ENCODE measurements around the gene MTMR3. TPM values are rescaled to one million over a fixed set of nuclear protein-coding genes. Genes with fewer than 3 reads are reported as not detected.

Gene MTMR3
- total RNA-seq, 2 experiments from 2014 or later = 17.6 to 22.2 TPM

DNA sequence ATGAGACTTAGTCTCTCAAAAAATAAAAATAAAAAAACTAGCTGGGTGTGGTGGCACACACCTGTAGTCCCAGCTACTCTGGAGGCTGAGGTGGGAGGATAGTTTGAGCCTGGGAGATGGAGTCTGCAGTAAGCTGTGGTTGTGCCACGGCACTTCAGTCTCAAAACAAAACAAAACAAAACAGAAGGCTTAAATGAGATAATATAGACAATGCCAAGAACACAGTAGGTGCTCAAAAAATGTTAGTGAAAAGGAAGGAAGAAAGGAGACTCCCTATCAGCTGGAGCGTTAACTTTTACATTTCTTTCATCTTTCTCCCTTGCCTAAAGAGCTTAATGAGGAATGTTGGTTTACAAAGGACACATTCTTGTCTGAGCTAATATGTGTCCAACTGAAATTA is 40.8 kb upstream of the MTMR3 start:
- POLR2A ChIA-PET = interaction anchor here (0.5 to 0.6 kb wide), 2 partner anchors 15 to 40 kb away, joined by 3 to 4 read pairs; no protein-coding TSS in a partner anchor
- Histone ChIP-seq H3K4me2 (ENCODE audit: low read length) (no peak overlapping the region), H3K9me3 (ENCODE audit: low read length) (no peaks in the 10 kb centered on the region), H2AFZ (ENCODE audit: low read length) (no peak overlapping the region), H3K27ac (ENCODE audit: low read depth, low read length, poor library complexity, severe bottlenecking) (no peak overlapping the region), H3K4me1 (ENCODE audit: insufficient read depth, low read length, poor library complexity, severe bottlenecking) (peaks cover 10% of the 10 kb centered on the region), H3K79me2 (ENCODE audit: insufficient read depth, low read depth, low read length) (peaks cover 7% of the 10 kb centered on the region; the same call in 1 of the 2 replicates), H4K20me1 (ENCODE audit: insufficient read depth, low read length) (no peaks in the 10 kb centered on the region), H3K36me3 (ENCODE audit: insufficient read depth, low read length) (no peaks in the 10 kb centered on the region), H3K4me3 (ENCODE audit: low read depth, low read length, poor library complexity, severe bottlenecking) (no peak overlapping the region), H3K9me2 (ENCODE audit: insufficient read depth, low read length) (no peaks in the 10 kb centered on the region)
- intact Hi-C loops (cut with micrococcal nuclease; ENCODE audit: unreplicated experiment) = no loop called here
- DNase-seq (ENCODE audit: low spot score) = no peak
- BruUV-seq (replicated peaks) = no TSS peak
- CTCF ChIA-PET (ENCODE audit: unreplicated experiment) = no interaction called here
- TF ChIP-seq EZH2phosphoT487 (IDR thresholded peaks at IDR 0.05; ENCODE audit: borderline replicate concordance, low read depth, low read length) = no peak
- TF ChIP-seq, protein P1, sequence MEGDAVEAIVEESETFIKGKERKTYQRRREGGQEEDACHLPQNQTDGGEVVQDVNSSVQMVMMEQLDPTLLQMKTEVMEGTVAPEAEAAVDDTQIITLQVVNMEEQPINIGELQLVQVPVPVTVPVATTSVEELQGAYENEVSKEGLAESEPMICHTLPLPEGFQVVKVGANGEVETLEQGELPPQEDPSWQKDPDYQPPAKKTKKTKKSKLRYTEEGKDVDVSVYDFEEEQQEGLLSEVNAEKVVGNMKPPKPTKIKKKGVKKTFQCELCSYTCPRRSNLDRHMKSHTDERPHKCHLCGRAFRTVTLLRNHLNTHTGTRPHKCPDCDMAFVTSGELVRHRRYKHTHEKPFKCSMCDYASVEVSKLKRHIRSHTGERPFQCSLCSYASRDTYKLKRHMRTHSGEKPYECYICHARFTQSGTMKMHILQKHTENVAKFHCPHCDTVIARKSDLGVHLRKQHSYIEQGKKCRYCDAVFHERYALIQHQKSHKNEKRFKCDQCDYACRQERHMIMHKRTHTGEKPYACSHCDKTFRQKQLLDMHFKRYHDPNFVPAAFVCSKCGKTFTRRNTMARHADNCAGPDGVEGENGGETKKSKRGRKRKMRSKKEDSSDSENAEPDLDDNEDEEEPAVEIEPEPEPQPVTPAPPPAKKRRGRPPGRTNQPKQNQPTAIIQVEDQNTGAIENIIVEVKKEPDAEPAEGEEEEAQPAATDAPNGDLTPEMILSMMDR (conservative IDR thresholded peaks at IDR 0.05; ENCODE audit: low read length) = no peak

DNA sequence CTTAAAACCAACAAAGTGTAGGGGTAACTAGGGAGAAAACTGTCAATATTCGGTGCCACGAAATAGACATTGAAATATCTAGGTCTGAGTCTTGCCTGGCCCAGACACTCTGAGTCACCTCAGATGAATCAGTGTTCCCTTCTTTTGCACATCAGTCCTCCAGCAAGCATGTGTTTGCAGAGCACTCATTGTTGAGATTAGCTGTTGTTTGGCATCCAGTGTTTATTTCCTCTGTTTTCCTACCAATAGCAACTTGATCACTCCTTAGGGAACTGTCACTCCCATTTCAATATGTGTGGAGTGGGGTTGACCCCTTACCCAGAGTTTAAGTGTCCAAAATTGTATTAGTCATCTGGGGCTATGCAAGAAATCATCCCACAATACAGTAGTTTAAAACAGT is 40.2 kb upstream of the MTMR3 start:
- Histone ChIP-seq H3K79me2 (ENCODE audit: insufficient read depth, low read depth, low read length) (peaks cover 1% of the 10 kb centered on the region; the same call in 1 of the 2 replicates), H3K9me2 (ENCODE audit: insufficient read depth, low read length) (no peaks in the 10 kb centered on the region), H3K4me3 (ENCODE audit: low read depth, low read length, poor library complexity, severe bottlenecking) (no peak overlapping the region), H3K36me3 (ENCODE audit: insufficient read depth, low read length) (no peaks in the 10 kb centered on the region), H3K27ac (ENCODE audit: low read depth, low read length, poor library complexity, severe bottlenecking) (no peak overlapping the region), H4K20me1 (ENCODE audit: insufficient read depth, low read length) (no peaks in the 10 kb centered on the region), H2AFZ (ENCODE audit: low read length) (no peak overlapping the region), H3K4me1 (ENCODE audit: insufficient read depth, low read length, poor library complexity, severe bottlenecking) (peaks cover 6% of the 10 kb centered on the region), H3K9me3 (ENCODE audit: low read length) (no peaks in the 10 kb centered on the region), H3K4me2 (ENCODE audit: low read length) (no peak overlapping the region)
- no peak for DNase-seq (ENCODE audit: low spot score)
- no peak for TF ChIP-seq EZH2phosphoT487 (IDR thresholded peaks at IDR 0.05; ENCODE audit: borderline replicate concordance, low read depth, low read length)
- TF ChIP-seq, protein P1 (conservative IDR thresholded peaks at IDR 0.05; ENCODE audit: low read length) = no peak
- intact Hi-C loops (cut with micrococcal nuclease; ENCODE audit: unreplicated experiment) = no loop called here
- ChIA-PET CTCF (ENCODE audit: unreplicated experiment) (no interaction called here), POLR2A (interaction anchor here (0.5 kb wide), 1 partner anchor 40 kb away, joined by 4 read pairs; no protein-coding TSS in a partner anchor)
- no TSS peak for BruUV-seq (replicated peaks)

DNA sequence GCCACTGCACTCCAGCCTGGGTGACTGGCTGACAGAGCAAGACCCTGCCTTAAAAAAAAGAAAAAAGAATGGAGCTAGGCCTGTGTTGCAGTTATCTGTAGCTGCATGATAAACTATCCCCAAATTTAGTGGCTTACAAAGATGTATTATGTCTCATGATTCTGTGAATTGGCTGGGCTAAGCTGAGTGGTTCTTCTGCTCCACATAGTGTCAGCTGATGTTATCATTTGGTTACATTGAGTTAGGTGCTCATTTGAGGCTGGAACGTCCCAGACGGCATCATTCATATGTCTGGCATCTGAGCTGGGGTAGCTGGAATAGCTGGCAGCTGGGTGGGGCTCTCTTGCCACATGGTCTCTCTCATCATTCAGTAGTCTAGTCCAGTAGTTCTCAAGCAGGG is 36.7 kb upstream of the MTMR3 start:
- Histone ChIP-seq H3K4me2 (ENCODE audit: low read length) (no peak overlapping the region), H4K20me1 (ENCODE audit: insufficient read depth, low read length) (no peaks in the 10 kb centered on the region), H3K9me3 (ENCODE audit: low read length) (no peaks in the 10 kb centered on the region), H3K9me2 (ENCODE audit: insufficient read depth, low read length) (no peaks in the 10 kb centered on the region), H3K36me3 (ENCODE audit: insufficient read depth, low read length) (no peaks in the 10 kb centered on the region), H2AFZ (ENCODE audit: low read length) (no peak overlapping the region), H3K79me2 (ENCODE audit: insufficient read depth, low read depth, low read length) (no peaks in the 10 kb centered on the region), H3K4me1 (ENCODE audit: insufficient read depth, low read length, poor library complexity, severe bottlenecking) (no peaks in the 10 kb centered on the region), H3K4me3 (ENCODE audit: low read depth, low read length, poor library complexity, severe bottlenecking) (no peak overlapping the region), H3K27ac (ENCODE audit: low read depth, low read length, poor library complexity, severe bottlenecking) (no peak overlapping the region)
- intact Hi-C loops (cut with micrococcal nuclease; ENCODE audit: unreplicated experiment) = no loop called here
- BruUV-seq (replicated peaks) = no TSS peak
- no peak for DNase-seq (ENCODE audit: low spot score)
- ChIA-PET CTCF (ENCODE audit: unreplicated experiment) (no interaction called here), POLR2A (interaction anchor here (1.0 kb wide), 2 partner anchors 15 to 31 kb away, joined by 3 to 10 read pairs; no protein-coding TSS in a partner anchor)
- TF ChIP-seq, protein P1 (conservative IDR thresholded peaks at IDR 0.05; ENCODE audit: low read length) = no peak
- no peak for TF ChIP-seq EZH2phosphoT487 (IDR thresholded peaks at IDR 0.05; ENCODE audit: borderline replicate concordance, low read depth, low read length)

All from OCI-LY7 (cell line).